Measurements from ENCODE around the gene GON4L.

GRCh38 chr1:155850345-155850744 lies 6.7 kb downstream of the GON4L start:
- TF ChIP-seq TP53 (CRISPR knock-in tag; IDR thresholded peaks at IDR 0.05) (no peak), JUN (CRISPR knock-in tag; IDR thresholded peaks at IDR 0.05) (no peak)
